ENCODE results near the gene A4GALT.
"Not testable (repeated sequence)": the region's sequence is repeated elsewhere in the genome, so short reads cannot be mapped to it uniquely, and the experiment has no call there.

A4GALT gene

DNA sequence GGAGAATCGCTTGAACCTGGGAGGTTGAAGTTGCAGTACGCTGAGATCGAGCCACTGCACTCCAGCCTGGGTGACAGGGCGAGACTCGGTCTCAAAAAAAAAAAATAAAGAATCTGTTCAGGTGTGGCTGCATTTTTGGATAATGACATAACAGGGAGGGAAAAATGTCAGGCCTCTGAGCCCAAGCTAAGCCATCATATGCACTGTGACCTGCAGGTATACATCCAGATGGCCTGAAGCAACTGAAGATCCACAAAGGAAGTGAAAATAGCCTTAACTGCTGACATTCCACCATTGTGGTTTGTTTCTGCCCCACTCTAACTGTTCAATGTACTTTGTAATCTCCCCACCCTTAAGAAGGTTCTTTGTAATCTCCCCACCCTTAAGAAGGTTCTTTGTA lies 19.6 kb upstream of the A4GALT start:
- DNase-seq: not testable (repeated sequence)

DNA sequence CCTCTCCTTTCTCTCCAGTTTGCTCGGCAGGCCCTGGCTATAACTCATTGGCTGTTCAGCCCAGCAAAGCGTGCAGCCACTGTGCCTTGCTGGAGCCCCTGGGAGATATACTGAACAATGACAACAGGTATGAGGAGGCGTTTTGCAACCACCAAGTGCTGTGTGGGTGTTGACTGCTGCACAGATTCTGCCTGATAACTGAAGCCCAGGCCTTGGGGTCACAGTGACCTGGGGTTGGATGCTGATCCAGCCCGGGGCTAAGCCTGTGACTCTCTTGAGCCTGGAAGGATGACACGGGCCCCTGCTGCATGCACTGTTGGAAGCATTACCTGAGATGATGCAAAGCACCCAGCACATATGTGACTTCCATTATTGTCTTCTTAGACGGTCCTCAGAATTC lies 13.7 kb upstream of the A4GALT start:
- DNase-seq: no peak

DNA sequence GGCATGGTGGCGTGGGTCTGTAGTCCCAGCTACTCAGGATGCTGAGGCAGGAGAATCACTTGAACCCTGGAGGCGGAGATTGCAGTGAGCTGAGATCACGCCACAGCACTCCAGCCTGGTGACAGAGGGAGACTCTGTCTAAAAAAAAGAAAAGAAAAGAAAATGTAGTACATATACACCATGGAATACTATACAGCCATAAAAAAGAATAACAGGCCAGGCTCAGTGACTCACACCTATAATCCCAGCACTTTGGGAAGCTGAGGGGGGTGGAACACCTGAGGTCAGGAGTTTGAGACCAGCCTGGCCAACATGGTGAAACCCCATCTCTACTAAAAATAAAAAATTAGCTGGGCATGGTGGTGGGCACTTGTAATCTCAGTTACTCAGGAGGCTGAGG lies 12.7 kb upstream of the A4GALT start:
- DNase-seq: not testable (repeated sequence)

DNA sequence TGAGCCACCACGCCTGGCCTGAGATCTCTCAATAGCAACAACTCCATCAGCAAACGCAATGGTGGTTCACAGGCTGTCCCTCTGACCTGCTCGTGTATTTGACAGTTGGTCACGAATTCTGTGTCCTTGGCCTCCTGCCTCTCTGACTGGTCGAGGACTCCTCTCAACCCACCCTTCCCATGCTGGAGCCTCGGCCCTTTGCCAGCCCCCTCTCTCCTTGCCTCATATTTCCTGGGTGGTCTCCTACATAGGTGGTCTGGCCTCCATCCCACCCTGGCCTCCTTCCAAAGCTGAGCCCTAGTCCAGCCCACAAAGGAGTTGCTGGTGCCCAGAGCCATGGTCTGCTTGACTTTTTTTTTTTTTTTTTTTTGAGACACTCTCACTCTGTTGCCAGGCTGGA lies 11.4 kb upstream of the A4GALT start:
- no peak for DNase-seq

- DNase-seq: no peak
Measured at GRCh38 chr22:42726811-42727210, 6.1 kb upstream of the A4GALT start.

DNA sequence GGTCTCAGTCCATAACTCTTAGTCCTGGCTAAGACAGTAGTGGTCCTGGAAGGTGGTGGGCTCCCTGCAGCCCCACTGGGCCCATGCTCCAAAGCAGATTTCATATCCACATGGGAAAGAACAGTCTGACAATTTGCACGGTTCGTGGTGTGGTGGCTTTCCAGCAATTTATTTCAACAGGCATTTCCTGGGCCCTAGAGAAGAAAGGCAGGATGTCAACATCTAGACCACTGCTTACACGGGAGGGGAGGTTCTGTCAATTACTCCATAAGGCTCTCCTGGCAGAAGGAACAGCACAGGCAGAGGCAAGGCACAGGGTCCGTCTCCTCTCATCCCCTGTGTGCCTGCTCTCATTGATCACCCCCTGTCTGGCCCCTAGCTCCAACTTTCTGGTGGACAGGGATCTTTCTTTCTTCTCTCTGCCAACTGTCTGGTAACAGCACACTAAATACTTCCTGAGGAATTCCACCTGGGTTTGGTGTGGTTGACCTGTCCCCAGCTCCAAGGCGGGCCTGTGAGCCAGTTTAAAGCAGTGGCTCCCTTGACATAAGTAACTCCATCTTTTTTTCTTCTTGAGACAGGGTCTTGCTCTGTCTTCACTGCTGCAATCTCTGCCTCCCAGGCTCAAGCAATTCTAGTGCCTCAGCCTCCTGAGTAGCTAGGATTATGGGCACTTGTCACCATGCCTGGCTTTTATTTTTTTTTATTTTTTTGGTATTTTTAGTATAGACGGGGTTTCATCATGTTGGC lies 5.1 kb upstream of the A4GALT start:
- DNase-seq: no peak

DNA sequence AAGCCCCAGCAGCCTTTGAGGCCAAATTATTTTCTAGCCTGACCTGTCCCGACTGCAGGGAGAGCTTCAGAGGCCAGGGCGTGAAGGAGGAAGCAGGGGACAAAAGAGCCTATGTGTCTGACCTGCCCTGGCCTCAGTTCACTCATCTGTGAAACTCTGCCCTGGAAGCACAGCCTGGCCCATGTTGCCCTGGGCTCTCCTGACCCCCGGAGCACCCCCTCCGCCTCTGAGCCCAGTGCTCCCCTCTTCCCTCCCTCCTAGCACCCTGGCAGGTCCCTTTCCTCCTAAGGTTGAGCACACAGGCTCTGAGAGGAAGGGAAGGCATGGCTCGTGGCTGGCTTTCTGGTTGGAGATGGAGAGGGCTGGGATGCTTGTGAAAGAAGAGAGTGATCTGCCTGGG lies 3.4 kb upstream of the A4GALT start:
- no peak for DNase-seq

- DNase-seq: no peak
Measured at GRCh38 chr22:42721045-42721434, 370 bp upstream of the A4GALT start.

DNA sequence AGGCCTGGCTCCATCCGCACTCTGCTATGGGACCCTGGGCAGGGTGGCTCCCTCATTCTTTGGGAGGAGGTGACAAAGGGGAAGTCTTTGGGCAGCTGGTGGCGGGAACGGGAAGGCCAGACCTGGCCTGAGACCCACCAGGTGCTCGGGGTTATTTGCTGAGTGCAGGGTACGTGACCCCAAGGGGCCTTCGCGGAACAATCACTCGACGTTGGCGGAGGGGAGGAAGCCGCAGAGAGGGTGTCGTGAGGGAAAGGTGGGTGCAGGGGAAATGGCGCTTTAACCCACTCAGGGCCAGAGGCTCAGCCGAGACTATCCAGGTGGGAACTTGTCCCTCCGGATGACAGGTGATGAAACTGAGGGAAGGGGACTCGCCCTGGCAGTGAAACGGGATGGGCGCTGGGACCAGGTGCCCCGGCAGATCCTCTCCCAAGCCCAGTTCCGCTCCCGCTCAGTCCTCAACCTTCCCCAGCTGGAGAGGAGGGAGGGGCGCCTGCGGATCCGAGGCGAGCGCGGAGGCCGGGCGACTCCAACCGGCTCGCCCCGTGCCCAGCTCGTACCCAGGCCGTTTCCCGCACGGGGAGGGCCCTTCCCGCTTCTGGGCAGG lies 911 bp downstream of the A4GALT start:
- no peak for DNase-seq

DNA sequence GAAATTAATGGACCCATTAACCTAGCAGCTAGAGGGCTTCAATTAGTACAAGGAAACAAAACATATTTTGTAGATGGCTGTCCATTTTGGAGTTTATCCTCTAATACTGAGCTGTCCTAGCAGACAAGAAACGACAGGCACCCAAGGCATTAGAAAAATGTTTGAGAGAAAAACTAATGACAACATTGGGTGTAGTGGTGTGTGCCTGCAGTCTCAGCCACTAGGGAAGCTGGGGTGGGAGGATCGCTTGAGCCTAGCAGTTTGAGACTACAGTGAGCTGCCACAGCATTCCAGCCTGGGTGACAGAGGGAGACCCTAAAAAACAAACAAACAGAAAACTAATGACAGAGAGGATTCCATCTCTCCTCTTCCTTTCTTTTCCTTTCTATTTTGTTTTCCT lies 1.5 kb downstream of the A4GALT start:
- no peak for DNase-seq

DNA sequence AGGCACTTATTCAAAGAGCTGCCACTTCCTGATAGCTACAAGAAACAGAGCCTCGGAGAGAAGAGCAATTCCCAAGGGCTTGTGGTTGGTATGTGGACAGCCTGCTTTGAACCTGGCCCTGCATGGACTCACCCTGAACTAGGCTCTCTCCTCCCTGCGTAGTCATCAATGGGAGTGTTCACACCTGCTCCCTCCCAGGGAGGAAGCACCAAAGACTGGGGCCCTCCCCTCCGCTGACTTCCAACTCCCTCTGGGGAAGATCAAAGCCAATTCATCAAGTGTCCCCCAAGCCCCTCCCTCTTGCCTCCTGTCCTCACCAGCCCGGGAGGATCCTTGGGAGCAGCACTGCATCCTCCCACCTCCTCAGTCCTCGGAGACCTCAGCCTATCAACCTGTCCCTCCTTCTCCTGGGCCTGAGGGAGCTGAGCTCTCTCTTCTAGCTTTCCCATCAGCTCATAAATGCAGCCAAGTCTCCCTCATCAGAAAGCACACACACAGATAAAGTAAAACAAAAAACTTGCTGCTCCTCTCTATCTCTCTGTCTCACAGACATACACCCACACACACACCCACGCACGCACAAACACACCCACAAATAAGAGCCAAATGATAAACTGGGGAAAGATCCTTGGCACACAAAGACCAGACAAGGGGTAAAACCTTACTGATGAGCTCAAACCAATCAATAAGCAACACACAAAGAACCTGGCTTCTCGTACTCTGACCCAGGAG lies 3.3 kb downstream of the A4GALT start:
- no peak for DNase-seq

- no peak for DNase-seq
Measured at GRCh38 chr22:42716649-42717127, 4.0 kb downstream of the A4GALT start.

DNA sequence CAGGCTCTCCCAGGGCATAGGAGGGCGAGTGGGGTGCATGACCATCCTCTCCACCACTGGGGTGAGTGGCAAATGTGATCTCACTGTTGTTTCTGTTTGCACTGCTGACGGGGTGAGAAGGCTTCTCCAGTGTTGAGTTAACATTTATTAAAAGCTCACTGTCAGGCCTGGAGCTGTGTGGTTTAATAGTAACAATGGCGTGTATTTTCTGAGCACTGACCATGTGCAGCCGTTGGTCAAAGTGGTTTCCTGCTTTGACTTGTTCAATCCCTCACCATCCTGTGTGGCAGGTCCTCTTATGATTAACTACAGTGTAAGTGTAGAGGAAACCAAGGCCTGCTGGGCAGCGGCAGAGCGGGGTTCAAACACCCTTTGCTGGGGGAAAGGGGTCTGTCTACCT lies 4.4 kb downstream of the A4GALT start:
- DNase-seq: no peak

DNA sequence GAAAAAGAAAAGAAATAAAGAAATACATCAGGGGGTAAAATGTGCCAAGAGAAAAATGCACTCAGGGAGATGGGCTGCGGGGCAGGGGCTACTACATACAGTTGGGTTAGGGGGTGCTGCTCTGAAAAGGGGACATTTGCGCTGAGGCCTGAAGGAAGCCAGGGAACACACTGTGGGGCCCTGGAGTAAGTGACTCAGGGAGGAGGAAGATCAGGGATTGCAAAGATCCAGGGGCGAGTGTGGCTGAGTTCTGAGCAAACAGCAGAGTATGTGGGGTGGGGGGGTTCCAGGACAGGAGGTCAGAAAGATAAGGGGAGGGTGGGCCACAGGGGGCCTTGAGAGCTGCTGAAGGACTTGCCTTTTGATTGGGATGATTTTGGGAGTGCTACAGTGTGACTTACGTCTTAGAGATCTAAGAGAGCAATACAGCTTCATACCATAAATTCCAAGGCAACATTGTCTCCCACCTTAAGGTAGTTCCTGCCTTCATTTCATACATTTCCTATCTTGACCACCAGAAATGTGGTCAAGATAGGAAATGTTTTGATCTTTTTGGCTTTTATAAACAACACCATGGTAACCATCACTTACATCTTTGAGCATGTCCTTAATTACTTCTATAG lies 5.8 kb downstream of the A4GALT start:
- no peak for DNase-seq

DNA sequence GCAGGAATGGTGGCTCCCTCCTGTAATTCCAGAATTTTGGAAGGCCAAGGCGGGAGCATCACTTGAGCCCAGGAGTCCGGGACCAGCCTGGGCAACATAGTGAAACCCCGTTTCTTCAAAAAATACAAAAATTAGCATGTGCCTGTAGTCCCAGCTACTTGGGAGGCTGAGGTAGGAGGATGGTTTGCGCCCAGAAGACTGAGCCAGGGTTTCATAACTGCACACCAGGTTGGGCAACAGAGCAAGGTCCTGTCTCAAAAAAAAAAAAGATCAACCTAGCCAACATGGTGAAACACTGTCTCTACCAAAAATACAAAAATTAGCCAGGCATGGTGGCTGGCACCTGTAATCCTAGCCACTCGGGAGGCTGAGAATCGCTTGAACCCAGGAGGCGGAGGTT lies 6.4 kb downstream of the A4GALT start:
- no peak for DNase-seq

- DNase-seq: no peak
Measured at GRCh38 chr22:42711895-42712837, 8.5 kb downstream of the A4GALT start.

GRCh38 chr22:42711281-42711731 lies 9.4 kb downstream of the A4GALT start:
- no peak for DNase-seq

DNA sequence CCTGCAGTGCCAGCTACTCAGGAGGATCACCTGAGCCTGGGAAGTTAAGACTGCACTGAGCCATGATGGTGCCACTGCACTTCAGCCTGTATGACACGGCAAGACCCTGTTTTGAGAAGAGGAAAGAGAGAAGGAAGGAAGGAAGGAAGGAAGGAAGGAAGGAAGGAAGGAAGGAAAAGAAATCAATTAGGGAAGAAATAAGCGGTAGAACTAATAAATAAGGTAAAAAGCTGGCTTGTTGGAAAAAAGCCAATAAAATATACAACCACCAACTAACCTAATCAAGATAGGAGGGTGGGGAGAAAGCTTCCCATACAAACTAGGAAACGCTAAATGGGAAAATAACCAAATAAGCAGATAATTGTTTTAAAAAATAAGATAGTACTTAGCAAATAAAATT lies 12.3 kb downstream of the A4GALT start:
- DNase-seq: no peak

GRCh38 chr22:42707496-42707895 lies 13.2 kb downstream of the A4GALT start:
- DNase-seq: no peak

- DNase-seq: no peak
Measured at GRCh38 chr22:42704896-42705295, 15.8 kb downstream of the A4GALT start.

- no peak for DNase-seq
Measured at GRCh38 chr22:42702675-42703074, 18.0 kb downstream of the A4GALT start.

DNA sequence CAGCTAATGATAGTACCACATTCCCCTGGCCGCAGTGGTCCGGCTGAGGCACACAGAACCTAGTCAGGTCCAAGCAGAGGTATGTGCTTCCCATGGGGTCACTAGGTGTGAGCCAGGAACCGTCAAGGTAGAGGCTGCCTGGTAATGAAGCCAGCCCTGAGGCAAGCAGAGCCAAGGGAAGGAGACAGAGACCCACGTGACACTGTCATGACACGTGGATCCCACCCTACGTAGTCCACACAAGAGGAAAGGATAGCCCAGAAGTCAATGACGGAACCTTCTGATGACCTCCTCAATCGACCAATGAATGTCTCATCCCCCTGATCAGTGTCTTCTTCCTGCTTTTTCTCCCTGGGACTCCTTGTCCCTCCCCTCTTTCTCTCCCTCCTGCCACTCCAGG lies 19.0 kb downstream of the A4GALT start:
- DNase-seq: no peak
